EH (cell line): Measurements from ENCODE around the gene ADGRD2.

Experiments
- DNase-seq: peaks from one replicate; pipeline ENCODE4 v3.0.0-alpha.2; 2015; ENCODE audit warnings: low read depth

ADGRD2 gene

DNA sequence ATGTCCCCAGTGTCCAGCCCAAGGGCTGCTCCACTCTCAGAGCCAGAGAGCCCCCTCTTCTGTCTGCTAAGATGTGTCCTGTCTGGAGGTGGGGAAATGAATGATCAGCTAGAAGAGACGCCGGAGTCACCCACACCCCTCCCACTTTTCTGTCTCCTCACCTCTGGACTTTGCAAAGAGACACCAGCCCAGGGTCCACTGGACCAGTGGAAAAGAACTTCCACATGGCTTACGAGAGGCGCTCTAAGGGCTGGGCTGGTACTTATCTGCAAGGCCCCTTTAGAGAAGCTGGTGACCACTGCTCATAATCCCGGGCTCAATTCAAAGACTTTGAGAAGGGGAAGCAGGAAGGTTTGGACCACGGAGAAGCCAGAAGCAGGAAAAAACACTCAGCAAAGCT, 47.8 kb downstream of the ADGRD2 start:
- DNase-seq: no peak

- no peak for DNase-seq
Measured at GRCh38 chr9:124498499-124499146, 48.4 kb downstream of the ADGRD2 start.

DNA sequence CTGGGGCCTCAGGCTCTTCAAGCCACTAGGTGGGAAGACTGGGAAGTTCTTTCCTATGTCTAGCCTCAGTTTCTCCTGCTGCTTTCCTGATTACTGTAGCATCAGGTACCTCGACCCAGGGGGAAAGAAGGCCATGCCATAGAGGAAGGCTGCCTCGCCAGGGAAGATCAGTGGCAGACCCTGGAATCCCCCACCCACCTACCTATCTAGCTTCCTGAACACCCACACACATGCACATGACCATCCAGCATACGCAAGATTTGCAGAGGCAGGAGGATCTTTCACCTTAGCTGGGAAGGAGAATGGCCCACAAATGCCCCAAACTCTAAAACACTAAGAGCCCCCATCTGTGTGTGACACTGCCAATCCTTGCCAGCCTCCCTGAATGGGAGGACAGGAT, 49.0 kb downstream of the ADGRD2 start:
- no peak for DNase-seq

- no peak for DNase-seq
Measured at GRCh38 chr9:124500028-124500795, 50.0 kb downstream of the ADGRD2 start.

GRCh38 chr9:124500796-124501611, 50.8 kb downstream of the ADGRD2 start:
- DNase-seq: no peak

DNA sequence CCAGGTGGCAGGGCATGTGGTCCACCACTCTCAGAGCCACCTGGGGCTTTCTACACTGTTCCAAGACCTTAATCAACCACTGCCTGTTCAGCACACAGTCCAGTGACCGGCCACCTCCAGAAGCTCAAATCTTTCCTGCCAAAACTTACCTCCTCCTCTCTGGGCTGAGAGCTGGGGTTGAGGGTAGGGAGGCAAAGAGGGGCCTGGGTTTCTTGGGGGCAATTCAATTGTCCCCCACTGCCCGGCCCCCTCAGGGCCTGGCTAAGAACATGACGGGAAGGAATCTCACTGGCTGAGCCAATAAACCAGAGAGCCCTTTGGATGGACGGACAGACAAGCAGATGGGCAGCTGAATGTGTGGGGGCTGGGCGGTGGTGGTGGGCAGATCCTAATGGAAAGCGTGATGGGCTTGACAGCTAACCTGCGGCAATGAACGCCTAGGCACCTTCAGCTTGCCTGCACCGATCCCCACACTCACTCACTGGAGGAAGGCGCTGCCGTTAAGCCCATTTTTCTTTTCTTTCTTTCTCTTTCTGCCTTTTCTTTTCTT, 51.6 kb downstream of the ADGRD2 start:
- no peak for DNase-seq

GRCh38 chr9:124502711-124503702, 52.8 kb downstream of the ADGRD2 start:
- DNase-seq: no peak

DNA sequence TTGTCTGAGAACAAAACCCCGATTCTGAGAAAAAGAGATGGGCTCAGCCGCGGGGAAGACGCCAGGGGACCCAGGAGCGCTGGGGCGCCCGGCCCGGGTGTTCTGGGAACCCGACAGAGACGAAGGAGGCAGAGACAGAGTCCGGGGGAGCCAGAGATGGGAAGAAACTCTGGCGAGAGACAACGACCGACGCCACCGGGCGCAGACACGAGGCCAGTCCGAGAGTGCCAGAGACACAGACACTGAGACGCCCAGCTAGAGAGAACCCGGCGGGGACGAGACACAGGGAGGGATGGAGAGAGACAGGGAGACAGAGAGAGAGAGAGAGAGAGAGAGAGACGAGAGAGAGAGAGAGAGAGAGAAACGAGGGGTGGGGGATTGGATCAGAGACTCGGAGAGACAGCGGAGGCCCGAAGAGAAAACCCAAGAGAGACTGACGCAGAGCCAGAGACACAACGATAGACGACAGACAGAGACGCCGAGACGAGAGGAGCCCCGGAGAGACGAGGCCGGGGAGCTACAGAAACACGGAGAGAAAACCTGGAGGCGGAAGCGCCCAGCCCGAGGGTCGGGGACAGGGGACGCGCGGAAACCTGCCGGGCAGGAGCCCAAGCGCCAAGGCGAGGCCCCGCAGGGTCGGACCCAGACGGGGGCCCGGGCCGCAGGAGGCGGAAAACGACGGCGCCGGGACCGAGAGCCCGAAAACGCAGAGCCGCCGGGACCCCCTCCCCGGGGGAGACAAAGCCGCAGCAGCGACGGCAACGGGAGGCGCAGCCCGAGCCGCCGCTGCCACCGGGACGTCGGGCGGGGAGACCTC, 53.7 kb downstream of the ADGRD2 start:
- DNase-seq: peak; percentile 18

DNA sequence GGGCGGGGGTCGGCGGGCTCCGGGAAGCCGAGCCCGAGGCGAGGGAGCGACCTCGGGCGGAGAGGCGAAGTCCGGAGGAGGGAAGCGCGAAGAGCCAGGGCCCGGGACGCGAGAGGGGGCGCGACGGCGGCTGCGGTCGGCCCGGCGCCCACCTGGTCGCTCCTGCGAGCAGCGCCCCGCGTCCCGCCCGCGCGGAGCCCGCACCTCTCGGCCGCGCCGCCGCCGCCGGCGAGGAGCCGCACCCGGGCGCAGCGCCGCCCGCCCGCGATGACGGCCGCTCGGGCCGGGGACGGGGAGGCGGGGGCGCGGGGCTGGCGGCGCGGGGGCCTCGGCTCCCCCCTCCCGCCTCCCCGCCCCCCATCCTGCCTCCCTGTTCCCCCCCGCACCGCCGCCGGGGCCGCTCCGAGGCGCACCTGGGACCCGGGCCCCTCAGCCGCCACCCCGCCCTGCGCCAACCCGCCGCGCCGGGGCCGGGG, 54.3 kb downstream of the ADGRD2 start:
- no peak for DNase-seq

DNA sequence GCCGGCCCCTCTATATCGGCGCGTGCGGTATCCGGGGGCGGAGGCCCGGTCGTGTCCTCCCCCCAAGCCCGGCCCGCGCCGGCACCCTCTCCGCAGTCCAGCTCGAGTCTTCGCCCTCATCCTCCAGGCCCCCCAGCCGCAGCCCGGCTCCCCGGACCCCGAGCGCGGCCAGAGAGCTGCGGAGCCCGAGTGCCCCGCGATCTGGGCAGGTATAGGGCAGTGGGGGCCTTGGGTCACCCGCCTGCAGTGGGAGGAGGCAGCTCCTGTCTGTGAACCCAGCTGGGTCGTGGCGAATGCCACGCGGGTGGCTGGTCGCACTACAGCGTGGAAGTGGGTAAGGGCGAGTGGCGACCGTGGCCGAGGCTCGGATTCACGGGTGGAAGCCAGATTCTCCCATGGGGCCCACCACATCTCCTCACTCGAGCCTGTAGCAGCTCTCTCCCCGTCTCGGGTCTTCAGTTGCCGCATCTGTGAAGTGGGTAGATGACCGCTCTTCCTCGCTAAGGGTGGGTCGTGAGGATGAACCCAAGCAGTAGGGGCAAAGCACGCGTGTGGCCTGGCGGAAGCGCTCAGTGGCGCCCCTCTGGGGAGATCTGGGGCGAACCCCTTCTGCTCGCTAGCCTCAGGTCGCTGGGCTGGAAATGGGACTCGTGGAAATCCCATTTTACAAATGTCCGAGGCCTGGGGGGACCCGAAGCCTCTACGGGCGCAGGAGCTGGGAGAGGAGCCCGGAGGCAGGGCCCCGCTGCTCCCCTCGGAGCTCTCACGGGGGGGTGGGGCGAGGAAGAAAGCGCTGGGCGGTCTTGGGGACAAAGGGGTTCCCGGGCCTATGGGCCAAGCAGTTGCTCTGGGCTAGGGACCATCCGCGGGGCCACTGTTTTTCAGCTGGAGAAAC, 55.0 kb downstream of the ADGRD2 start:
- no peak for DNase-seq

DNA sequence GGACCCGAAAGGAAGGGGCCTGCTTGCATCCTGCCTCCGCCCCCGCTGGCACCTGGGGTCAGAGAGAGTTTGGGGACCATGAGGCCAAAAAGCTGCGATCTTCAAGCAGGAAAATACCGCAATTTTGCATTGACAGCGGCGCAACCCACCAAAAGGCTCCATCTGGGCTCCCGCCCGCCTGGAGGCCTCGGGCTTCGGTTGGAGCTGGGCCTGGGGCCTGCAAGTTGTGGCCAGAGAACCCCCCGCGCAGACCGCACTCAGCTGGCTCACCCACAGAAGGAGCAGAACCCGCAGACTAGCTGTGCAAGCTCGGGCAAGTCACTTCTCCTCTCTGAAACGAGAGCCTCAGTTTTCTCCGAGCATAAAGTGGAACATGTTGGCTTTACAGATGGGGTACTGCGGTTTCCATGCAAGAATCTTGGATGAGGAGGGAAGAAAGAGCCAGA, 55.7 kb downstream of the ADGRD2 start:
- DNase-seq: no peak

DNA sequence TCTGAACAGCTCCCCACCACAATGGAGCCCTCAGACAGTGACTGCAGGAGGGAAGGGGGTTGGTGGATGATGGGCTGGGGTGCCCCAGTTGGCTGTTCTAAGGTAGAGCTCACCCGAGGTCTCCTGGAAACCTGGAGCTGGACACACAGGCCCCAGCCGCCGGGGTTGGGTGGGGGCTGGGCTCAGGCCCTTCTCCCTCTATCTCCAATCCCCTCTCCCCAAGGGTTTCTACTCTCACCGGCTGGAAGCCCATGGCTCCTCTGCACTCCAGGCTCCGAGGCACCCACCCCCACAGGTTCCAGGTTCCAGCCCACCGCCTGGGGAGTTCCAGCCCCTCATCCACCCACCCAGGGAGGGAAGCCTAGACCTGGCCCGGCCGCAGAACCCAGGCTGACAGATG, 56.2 kb downstream of the ADGRD2 start:
- no peak for DNase-seq

DNA sequence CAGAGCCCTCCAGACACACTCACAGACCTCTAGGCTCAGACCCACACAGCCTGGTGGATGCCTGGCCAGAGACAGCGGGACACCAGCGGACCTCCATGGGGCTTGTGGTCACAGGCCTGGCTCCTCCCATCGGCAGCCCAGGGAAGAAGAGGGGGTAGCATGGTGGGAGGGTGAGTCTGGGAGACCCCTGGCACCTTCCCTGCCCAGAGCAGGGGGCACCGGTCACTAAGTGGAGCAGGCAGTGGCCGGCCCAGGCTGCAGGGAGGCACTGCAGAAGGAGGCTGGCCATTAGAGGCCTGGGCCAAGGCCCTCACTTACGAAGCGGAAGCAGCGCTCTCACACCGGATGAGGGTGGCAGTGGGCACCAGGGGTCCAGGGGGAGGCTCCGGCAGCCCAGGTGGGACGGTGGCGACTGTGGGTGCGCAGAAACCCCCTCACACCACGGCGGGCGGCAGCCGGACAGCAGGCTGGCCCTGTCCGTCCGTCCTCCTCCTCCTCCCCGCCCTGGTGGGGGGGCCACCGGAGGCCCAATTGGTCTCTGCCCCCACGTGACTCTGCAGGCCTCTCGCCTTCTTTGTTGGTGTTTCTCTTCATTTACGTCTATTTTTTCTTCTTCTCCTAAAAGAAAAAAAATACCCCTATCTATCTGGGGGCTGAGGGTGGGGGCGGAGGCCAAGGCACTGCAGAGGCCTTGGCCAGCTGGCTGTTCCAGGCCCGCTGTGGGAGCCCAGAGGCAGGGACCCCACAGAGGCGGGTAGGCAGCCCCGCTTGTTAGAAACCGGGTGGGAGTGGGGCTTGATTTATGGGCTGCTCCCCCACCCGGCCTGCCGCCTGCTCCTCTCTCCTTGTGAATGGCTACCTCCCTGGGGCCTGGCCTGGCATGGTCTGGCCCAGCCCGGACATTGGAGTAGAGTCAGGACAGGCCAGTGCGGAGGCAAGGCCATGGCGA, 57.0 kb downstream of the ADGRD2 start, which contains the start of gene NR5A1:
Gene NR5A1, minus strand, starts transcription at position 469 of the 949 bp plus-strand sequence. CDS start 4,004 bp downstream, outside the sequence.
- DNase-seq: no peak

DNA sequence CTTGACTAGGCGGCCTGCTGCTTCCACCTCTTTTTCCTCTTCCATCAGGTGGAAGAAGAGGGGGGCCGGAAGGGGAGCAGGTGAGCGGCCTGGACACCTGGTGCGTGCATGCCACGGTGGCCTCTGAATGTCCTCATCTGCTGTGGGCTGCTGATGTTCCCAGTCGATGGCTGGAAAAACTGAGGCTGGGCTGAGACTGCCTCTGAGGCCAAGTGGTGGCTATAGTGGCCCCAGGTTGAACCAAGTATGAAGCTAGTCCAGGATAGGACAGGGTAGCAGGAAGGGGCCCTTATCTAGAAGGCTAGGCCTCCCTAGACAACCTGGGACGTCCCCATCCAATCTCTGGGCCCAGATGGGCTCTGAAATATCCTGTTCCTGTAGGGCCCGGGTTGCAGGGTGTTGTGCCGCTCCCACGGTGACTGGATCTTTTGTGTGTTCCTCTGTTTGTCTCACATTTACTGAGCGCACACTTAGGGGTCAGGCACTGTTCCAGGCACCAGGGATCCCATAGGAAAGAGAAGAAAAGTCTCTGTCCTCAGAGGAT, 57.7 kb downstream of the ADGRD2 start:
- DNase-seq: no peak

- peak; percentile 9 for DNase-seq
Measured at GRCh38 chr9:124510650-124511425, 60.6 kb downstream of the ADGRD2 start.

DNA sequence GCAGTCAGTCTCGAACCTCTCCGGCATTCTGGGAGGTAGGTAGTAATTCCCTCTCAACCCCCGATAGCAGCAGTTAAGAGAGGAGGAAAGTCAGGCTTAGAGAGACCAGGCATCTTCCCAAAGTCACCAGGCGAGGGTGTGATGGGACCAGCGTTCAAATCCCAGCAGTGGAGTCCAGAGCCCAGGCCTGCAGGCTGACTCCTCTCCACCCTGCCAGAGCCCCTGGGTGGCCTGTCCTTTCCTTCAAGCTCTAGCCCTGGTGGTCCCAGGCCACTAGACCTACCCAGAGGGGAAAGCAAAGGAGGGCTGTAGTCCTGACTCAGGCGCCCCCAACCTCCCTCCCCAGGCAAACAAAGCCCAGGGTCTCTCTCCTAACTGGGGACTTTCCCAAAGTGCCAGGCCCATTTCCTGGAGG, 61.2 kb downstream of the ADGRD2 start:
- peak; percentile 11 for DNase-seq
